ES-I3 (cell line): ENCODE measurements around the gene SNAP47.
"Not testable (repeated sequence)": the region's sequence is repeated elsewhere in the genome, so short reads cannot be mapped to it uniquely, and the experiment has no call there.

ENCODE experiments used
- H3K36me3 ChIP-seq: 2 replicates; pipeline ENCODE4 v1.6.1; 2013; ENCODE audit warnings: mild to moderate bottlenecking, low read length, control low read depth, moderate library complexity; ENCODE audit not compliant: insufficient read depth
- H3K4me1 ChIP-seq: 2 replicates; pipeline ENCODE4 v1.6.1; 2013; ENCODE audit warnings: mild to moderate bottlenecking, control low read depth, low read length; ENCODE audit not compliant: insufficient read depth
- H3K9ac ChIP-seq: 2 replicates; pipeline ENCODE4 v1.6.1; 2013; ENCODE audit warnings: low read depth, mild to moderate bottlenecking, low read length, moderate library complexity
- H3K9me3 ChIP-seq: 2 replicates; pipeline ENCODE4 v1.6.1; 2013; ENCODE audit warnings: mild to moderate bottlenecking, low read length, moderate library complexity; ENCODE audit not compliant: control insufficient read depth, insufficient read depth

Gene SNAP47, protein sequence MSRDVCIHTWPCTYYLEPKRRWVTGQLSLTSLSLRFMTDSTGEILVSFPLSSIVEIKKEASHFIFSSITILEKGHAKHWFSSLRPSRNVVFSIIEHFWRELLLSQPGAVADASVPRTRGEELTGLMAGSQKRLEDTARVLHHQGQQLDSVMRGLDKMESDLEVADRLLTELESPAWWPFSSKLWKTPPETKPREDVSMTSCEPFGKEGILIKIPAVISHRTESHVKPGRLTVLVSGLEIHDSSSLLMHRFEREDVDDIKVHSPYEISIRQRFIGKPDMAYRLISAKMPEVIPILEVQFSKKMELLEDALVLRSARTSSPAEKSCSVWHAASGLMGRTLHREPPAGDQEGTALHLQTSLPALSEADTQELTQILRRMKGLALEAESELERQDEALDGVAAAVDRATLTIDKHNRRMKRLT

DNA sequence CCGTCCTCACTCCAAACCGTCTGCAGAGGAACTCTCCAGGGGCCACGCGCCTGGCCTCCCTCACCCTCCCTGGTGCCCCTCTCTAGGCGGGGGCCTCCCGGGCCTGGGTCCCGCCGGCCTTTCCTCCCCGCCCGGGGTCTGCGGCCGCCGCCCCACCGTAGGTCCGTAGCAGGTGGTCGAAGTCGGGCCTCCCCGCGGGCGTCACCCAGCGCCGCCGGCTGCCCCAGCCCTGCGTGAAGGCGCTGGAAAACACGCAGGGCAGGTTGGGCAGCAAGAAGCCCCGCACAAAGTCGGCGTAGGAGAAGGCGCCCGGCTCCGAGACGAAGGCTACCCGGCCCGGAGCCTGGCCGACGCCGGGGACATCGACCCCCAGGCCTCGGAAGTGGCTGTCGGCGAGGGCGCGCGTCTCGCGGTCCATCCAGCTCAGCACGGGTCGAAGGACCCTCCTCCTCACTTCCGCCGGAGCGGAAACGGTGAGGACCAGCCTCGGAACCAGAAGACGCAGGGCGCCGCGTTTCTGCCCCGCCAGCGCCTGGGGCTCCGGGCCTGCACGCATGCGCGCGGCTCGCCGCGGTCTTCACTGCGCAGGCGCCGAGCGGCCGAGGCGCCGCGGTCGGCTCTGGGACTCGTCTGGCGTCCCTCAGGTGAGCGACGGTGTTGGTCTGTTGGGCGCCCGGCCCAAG lies at the start of gene SNAP47, which contains the start of gene JMJD4:
TSS of gene SNAP47 (plus strand) at position 580 of the 683 bp plus-strand sequence. CDS start 12,302 bp downstream, outside the sequence.
TSS of gene JMJD4 (minus strand) at position 447 of the 683 bp plus-strand sequence. CDS start at position 418, 29 bp downstream.
- Histone ChIP-seq H3K36me3 (no peaks in the 10 kb centered on the region; the same call in 1 of the 2 replicates), H3K9ac (peak within 1 kb of the TSS; percentile 92), H3K4me1 (peaks cover 3% of the 10 kb centered on the region), H3K9me3 (no peaks in the 10 kb centered on the region)

DNA sequence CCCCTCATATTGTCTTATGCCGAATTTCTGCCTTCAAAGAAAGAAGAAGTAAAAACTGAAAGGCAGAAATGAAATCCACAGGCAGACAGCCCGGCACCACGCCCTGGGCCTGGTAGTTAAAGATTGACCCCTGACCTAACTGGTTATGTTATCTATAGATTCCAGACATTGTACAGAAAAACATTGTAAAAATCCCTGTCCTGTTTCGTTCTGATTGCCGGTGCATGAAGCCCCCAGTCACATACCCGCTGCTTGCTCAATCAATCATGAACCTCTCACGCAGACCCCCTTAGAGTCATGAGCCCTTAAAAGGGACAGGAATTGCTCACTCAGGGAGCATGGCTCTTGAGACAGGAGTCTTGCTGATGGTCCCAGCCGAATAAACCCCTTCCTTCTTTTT lies 49.4 kb upstream of the SNAP47 start:
- Histone ChIP-seq H3K9me3 (no peaks in the 10 kb centered on the region; the same call in 1 of the 2 replicates), H3K4me1 (no peaks in the 10 kb centered on the region), H3K36me3 (no peaks in the 10 kb centered on the region), H3K9ac (no peak overlapping the region)

DNA sequence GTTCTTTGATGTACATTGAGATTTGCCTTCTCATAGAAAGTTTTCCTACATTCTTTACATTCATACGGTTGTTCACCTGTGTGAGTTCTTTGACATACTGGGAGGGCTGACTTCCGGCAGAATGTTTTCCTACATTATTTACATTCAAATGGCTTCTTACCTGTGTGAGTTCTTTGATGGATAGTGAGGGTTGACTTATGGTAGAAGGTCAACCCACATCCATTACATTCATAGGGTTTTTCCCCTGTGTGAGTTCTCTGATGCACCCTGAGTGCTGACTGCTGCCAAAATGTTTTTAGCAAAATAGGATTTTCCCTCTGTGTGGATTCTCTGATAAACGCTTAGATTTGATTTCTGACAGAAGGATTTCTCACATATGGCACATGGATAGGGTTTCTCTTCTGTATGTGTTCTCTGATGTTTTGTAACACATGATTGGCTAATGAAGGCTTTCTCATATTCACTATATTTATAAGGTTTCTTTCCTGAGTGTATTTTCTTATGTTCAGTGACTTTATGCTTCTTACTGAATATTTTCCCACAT lies 37.8 kb upstream of the SNAP47 start:
- Histone ChIP-seq H3K9me3 (peaks cover 5% of the 10 kb centered on the region), H3K4me1 (no peaks in the 10 kb centered on the region), H3K36me3 (no peaks in the 10 kb centered on the region), H3K9ac (no peak overlapping the region)

DNA sequence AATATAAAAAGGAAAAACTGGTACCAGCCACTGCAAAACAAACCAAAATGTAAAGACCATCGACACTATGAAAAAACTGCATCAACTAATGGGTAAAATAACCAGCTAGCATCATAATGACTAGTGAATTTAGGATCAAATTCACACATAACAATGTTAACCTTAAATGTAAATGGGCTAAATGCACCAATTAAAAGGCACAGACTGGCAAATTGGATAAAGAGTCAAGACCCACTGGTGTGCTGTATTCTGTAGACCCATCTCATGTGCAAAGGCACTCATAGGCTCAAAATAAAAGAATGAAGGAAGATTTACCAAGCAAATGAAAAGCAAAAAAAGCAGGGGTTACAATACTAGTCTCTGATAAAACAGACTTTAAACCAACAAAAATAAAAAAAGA lies 33.6 kb upstream of the SNAP47 start:
- H3K4me1 ChIP-seq, H3K36me3 ChIP-seq, H3K9me3 ChIP-seq, H3K9ac ChIP-seq: not testable (repeated sequence)

DNA sequence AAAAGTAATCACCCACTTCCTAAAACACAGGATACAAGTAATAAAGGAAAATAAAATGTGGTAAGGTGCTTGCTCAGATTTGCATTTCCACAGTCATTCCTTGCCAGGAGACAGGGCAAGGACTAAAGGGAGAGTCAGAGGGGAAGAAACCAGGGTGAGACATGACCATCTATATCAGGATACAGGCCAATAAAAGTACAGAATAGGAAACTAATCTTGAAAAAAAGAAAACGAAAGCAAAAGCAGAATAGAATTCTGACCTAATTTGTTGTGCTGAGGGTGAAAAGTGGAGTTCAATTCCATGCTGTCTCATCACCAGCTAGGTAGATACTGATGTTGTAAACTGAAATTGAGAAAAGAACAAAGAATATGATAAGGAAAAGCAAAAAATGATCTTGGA lies 27.4 kb upstream of the SNAP47 start:
- Histone ChIP-seq H3K36me3 (no peaks in the 10 kb centered on the region), H3K9me3 (no peaks in the 10 kb centered on the region), H3K9ac (no peak overlapping the region), H3K4me1 (no peaks in the 10 kb centered on the region)

DNA sequence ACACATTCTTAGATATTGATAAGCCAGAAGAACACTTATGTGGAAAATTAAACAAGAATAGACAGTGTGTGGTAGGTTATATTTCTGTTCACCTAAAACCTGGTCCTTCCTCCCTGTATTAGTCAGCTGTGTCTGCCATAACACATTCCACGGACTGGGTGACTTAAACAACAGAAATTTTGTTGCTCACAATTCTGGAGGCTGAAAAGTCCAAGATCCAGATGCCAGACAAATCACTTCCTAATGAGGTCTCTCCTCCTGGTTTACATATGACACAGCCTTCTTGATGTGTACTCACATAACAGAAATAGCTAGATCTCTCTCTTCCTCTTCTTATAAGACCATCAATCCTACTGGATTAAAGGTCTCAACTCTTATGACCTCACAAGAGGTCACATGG lies 25.8 kb upstream of the SNAP47 start:
- H3K9ac ChIP-seq, result no peak overlapping the region
- H3K4me1 ChIP-seq, result no peaks in the 10 kb centered on the region
- H3K36me3 ChIP-seq, result no peaks in the 10 kb centered on the region
- H3K9me3 ChIP-seq, result peaks cover 2% of the 10 kb centered on the region; the same call in 1 of the 2 replicates

DNA sequence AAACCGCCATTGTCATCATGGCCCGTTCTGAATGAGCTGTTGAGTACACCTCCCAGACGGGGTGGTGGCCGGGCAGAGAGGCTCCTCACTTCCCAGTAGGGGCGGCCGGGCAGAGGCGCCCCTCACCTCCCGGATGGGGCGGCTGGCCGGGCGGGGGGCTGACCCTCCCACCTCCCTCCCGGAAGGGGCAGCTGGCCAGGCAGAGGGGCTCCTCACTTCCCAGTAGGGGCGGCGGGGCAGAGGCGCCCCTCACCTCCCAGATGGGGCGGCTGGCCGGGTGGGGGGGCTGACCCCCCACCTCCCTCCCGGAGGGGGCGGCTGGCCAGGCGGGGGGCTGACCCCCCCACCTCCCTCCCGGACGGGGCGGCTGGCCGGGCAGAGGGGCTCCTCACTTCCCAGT lies 24.8 kb upstream of the SNAP47 start:
- H3K4me1 ChIP-seq, H3K9ac ChIP-seq, H3K9me3 ChIP-seq, H3K36me3 ChIP-seq: not testable (repeated sequence)

DNA sequence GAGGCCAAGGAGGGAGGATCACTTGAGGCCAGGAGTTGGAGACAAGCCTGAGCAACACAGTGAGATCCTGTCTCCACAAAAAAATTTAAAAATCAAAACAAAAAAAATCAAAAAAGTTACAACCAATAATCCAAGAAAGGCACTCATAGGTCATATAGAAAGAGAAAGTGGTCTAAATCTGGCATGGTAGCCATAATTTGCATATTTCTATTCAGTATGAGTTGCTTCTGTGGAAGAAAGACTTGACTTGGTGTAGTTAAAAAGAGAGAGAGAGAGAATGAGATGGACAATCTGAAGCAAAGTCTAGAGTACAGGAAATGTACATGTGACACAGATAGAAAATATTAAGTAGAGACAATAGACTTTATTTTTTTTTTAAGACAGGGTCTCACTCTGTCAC lies 22.6 kb upstream of the SNAP47 start:
- peaks cover 2% of the 10 kb centered on the region; the same call in 1 of the 2 replicates for H3K9me3 ChIP-seq
- H3K4me1 ChIP-seq, result no peaks in the 10 kb centered on the region
- no peak overlapping the region for H3K9ac ChIP-seq
- no peaks in the 10 kb centered on the region for H3K36me3 ChIP-seq

DNA sequence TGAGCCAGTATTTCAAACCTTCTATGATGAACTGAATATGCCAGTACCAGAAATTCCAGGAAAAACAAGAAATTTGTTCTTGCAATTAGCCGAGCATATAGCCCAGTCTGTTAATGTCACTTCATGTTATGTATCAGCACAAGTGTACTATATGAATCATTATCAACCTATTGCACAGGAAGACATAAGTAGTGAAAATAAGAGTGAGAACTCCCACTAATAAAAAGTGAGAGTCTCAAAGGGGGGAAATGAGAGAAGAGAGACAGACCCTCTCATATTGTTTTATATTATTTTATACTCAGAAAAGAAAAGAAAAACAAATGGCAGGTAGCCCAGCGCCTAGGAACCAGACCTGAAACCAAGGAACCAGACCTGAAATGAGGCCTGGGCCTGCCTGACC lies 16.3 kb upstream of the SNAP47 start:
- Histone ChIP-seq H3K9me3 (peaks cover 21% of the 10 kb centered on the region), H3K4me1 (no peaks in the 10 kb centered on the region)

DNA sequence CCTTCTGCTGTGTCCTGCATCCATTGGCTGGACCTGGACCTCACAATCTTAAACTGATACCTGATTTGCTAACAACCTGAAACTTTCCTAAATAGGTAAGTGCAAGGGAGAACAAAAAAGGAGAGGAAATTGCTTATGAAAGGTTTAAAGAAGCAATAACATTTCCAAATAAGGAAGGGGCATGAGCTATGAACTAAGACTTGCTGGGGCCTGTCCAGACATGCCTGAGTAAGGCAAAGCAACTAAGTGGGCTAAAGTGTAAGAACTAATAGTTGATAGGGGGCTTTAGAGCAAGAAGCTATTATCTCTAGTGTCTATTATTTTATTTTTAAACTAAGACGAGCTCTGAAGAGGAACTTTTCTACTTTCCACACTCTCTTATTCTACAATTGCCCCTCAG lies 11.8 kb upstream of the SNAP47 start:
- Histone ChIP-seq H3K4me1 (no peaks in the 10 kb centered on the region), H3K9ac (no peak overlapping the region), H3K36me3 (no peaks in the 10 kb centered on the region), H3K9me3 (peaks cover 19% of the 10 kb centered on the region)

More for the DNA sequence above, 16.3 kb upstream of the SNAP47 start:
- H3K9ac ChIP-seq, result no peak overlapping the region
- H3K36me3 ChIP-seq, result no peaks in the 10 kb centered on the region

DNA sequence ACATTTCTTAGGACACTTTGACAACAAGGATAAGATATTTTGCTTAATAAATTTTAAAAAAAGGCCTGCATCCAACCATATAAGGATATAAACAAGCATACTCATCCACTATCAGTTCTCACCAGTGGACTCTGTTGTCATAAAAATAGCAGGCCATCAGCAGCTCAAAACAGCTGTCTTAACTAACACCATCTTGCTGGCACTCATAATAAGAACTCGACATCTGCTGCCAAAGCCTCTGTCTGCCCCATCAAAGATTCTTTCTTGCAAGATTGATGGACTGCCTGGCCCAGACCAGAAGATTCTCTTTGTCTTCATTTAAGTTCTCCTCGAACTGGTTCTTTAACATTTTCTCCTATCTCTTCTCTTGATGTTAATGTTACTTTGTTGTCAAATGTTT lies 10.2 kb upstream of the SNAP47 start:
- H3K36me3 ChIP-seq, result no peaks in the 10 kb centered on the region
- H3K9me3 ChIP-seq, result peaks cover 19% of the 10 kb centered on the region
- H3K4me1 ChIP-seq, result peaks cover 7% of the 10 kb centered on the region
- H3K9ac ChIP-seq, result no peak overlapping the region

DNA sequence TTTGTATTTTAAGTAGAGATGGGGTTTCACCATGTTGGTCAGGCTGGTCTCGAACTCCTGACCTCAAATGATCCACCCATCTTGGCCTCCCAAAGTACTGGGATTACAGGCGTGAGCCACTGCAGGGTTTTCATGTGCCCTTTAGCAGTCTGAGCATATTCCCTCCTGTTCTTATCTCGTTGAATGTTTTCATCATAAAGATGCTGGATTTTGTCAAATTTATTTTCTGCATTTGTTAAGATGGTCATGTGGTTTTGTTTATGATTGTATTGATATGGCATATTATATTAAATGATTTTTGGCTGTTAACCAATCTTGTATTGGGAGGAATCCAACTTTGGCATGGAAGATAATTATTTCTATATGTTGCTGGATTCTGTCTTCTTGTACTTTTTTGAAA lies 8.9 kb upstream of the SNAP47 start:
- H3K9me3 ChIP-seq, result peaks cover 10% of the 10 kb centered on the region
- H3K9ac ChIP-seq, result no peak overlapping the region

DNA sequence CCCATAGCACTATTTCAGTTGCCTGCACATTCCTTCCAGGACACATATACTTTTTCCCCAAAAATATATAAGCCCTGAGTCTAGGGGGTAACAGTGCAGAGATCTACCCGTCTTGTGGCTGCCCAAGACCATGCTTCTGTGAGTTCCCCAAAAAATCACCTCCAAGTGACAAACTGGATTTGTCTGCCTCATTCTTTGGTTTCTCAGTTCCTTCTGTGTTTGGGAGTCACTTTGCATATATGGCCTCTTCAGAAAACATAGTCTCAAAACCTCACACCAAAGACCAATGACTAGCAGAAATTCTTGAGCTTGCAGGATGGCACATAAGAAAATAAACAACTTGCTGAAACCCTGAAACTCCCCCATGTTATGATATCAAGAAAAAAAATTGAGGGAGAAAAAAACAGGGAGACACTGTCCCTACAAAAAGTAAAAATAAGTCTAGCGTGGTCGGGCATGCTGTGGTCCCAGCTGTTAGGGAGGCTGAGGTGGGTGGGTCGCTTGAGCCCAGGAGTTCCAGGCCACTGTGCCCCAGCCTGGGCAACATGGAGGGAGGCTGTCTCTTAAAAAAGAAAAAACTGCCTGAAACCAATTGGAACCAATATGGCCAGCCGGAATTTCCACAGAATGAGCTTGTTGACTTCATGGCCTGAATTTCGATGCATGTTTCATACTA lies 8.2 kb upstream of the SNAP47 start:
- H3K9ac ChIP-seq, result no peak overlapping the region
- peaks cover 8% of the 10 kb centered on the region for H3K9me3 ChIP-seq
- peaks cover 9% of the 10 kb centered on the region for H3K4me1 ChIP-seq

More for the DNA sequence above, 8.9 kb upstream of the SNAP47 start:
- H3K4me1 ChIP-seq, result peaks cover 9% of the 10 kb centered on the region
- H3K36me3 ChIP-seq, result no peaks in the 10 kb centered on the region

More for the DNA sequence above, 8.2 kb upstream of the SNAP47 start:
- H3K36me3 ChIP-seq, result no peaks in the 10 kb centered on the region
